Measurements from ENCODE around the gene UBFD1.
"Not testable (repeated sequence)": the region's sequence is repeated elsewhere in the genome, so short reads cannot be mapped to it uniquely, and the experiment has no call there.

The UBFD1 gene

GRCh38 chr16:23527961-23528643 lies 29.4 kb upstream of the UBFD1 start:
- DNase-seq = no peak

- DNase-seq = no peak
Observed at GRCh38 chr16:23528644-23529310, 28.8 kb upstream of the UBFD1 start.

DNA sequence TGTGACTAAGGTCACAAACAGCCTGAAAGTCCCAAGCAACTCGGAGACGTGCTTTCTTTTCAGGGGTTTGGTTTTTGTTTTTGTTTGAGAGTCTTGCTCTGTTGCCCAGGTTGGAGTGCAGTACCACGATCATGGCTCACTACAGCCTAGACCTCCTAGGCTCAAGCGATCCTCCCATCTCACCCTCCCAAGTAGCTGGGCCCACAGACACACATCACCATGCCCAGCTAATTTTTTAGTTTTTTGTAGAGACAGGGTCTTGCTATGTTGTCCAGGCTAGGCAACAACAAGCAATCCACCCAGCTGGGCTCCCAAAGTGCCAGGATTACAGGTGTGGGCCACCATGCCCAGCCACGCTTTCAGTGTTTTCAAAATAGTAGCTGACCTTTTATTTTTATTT lies 27.5 kb upstream of the UBFD1 start:
- DNase-seq = no peak

DNA sequence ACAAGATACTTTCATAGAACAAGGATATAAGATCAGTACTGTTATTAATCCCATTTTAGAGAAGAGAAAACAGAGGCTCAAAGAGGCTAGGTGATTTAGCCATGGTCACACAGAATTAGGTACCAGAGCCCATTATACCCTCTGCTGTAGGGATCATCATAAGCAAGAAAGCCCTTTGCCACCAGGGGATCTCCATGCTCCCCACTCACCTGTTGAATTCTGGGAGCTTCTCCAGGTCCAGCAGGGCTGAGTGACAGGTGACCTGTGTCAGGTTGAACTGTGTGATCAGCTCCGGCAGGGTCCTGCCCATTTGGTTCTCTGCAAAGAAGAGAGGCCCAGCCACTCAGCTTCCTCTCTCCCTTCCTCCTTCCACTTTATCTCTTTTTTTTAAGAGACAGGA lies 25.1 kb upstream of the UBFD1 start:
- no peak for DNase-seq

DNA sequence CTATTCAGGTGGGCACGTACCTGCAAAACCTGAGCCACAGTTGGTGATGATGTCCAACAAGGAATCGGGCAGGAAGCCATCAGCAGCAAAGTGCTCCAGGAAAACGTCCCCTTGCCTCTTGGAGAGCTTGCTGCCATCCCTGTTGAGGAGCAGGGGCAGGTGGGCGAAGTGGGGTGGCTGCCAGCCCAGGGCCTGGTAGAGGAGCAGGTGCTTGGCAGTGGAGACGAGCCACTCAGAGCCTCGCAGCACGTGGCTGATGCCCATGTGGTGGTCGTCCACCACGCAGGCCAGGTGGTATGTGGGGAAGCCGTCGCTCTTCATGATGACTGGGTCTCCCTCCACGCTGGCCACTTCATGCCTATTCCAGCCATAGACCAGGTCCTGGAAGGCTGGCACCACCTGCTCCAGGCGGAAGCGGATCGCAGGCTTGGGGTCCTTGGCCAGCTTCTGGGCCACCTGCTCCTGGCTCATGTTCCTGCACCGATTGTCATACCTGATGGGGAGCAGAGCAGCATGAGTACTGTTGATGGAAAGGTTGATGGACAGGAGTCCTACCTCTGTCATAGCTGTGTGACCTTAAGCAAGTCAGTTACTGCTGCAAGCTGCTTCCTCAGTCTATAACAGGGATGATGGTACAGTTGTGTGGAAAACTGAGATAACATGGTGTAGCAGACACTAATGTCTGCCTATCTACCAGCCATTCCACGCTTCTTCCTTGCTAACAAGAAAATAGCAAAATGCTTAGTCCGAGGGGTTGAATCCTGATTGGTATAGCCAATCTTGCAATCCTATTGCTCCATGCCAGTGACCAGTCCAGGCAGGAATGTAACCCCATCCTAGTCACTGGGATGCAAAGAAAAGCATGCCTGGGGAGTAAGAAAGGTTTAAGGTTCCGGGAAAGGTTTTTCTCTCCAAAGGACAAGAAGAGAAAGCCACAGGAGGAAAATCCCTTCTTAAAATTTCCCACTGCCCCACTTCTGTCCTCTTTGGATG lies 22.4 kb upstream of the UBFD1 start:
- no peak for DNase-seq

DNA sequence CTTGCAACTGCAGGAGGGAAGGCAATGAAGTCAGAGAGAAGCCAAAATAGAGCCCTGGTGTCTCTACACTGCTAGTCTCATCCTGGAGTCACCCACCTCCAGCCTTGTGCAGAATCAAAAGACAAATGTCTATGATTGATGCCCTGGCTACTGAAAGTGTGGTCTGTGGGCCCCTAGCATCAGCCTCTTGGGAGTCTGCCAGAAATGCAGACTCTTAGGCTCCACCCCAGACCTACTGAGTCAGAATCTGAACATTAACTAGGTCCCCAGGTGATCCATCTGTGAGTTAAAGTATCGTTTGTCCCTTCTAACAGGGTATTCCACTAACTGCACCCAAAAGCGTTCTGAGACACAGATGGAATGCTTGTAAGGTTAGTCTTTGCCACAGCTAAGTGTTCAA lies 21.6 kb upstream of the UBFD1 start:
- no peak for DNase-seq

DNA sequence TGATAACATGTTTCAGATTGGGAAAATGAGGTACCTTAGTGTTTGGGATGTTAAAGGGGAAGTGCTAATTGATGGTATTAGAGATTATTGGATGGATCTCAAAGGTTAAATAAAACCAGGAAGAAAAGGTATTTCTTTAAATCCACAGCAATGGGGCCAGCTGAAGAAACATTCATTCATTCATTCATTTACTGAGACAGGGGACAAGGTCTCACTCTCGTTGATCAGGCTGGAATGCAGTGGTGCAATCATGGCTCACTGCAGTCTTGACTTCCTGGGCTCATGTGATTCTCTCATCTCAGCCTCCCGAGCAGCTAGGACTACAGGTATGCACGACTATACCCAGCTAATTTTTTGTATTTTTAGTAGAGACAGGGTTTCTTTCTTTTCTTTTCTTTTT lies 20.1 kb upstream of the UBFD1 start:
- DNase-seq = no peak

- no peak for DNase-seq
Observed at GRCh38 chr16:23538919-23539278, 18.6 kb upstream of the UBFD1 start.

GRCh38 chr16:23539984-23540816 lies 17.3 kb upstream of the UBFD1 start:
- no peak for DNase-seq

DNA sequence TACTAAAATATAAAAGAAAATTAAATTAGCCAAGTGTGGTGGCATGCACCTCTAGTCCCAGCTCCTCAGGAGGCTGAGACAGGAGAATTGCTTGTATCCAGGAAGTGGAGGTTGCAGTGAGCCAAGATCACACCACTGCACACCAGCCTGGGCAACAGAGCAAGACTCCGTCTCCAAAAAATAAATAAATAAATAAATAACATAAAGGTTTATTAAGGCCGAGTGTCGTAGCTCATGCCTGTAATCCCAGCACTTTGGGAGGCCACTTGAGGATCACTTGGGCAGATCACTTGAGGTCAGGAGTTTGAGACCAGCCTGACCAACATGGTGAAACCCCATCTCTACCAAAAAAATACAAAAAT lies 16.7 kb upstream of the UBFD1 start:
- DNase-seq = not testable (repeated sequence)

DNA sequence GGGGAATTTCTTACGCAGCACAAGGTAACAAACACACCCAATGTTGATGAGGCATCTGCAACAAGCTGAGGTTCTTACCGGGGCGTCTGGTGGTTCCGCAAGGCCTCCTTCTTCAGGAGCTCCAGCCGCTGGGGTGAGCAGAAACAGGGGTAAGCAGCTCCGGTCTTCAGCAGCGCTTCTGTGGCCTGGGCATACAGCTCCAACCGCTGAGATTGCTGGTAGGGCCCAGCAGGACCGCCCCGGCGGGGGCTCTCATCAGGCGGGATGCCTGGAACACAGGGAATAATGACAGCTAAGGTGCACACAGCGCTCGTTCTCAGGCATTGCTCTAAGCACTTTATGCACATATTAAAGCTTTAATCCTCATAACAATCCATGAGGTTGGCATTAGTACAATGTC lies 13.1 kb upstream of the UBFD1 start:
- DNase-seq = no peak

- no peak for DNase-seq
Observed at GRCh38 chr16:23549938-23550337, 7.6 kb upstream of the UBFD1 start.

DNA sequence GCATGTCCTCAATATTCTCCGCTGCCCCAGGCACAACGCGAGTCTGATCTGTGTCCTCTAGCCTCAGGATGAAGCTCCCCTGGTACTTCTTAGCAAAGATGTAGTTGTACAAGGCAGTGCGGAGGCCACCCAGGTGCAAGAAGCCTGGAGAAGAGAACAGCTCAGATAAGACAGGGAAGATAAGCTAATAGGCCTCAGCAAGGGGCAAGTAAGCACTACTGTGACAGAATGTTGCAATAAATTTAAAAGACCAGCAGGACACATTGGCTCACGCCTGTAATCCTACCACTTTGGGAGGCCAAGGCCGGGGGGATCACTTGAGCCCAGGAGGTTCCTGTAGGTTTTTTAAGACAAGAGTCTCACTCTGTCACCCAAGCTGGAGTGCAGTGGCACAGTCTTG lies 5.4 kb upstream of the UBFD1 start:
- no peak for DNase-seq

DNA sequence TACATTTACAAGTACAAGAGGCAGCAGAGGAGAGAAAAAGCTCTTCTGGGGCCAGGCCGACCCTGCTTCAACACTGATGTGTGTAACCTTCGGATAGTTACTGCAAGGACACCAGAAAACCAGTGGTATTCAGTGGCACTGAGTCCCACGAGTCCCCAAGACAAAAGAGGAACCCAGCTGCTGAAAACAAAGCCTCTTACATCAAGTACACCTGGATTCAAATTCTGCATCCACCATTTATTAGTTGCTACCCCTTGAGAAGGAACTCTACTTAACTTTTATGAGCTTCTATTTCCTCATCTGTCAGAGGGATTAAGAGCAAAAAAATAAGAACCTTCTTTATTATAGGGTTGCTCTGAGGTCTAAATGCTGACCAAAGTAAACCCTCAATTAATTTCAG lies 3.0 kb upstream of the UBFD1 start:
- DNase-seq = no peak

- DNase-seq = no peak
Observed at GRCh38 chr16:23557779-23558702, 514 bp downstream of the UBFD1 start.

DNA sequence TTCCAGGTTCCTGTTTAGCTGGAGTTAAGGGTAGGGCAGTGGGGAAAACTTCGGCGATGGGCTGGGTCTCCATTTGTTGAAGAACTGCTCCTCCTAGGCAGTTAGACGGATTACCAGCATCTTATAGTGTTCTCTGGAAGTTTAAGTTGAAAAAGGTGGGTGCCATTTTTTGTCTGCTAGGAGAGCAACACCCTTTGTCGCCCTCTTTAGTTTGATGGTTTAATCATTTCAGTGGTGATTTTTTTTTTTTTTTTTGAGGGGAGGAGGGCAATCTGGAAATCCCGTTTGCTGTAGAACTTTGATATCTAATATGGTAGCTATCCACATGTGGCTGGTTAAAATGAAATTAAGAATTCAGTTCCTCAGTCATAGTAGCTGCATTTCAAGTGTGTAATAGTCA lies 4.1 kb downstream of the UBFD1 start:
- DNase-seq = no peak

DNA sequence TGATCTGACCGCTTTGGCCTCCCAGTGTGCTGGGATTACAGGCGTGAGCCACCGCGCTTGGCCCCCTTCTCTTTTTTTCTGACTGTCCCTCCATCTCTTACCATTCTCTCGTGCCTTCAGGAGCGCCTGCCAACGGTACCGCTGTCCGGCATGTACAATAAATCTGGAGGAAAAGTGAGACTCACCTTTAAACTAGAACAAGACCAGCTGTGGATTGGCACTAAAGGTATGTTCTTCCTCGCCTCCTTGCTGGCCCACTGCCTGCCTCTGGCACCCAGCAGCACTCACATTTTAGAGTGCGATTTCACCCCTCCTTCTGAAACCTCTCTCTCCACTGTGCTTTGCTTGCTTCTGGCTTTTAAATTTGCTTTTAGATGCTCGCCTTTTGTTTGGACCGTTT lies 5.0 kb downstream of the UBFD1 start:
- DNase-seq = no peak

DNA sequence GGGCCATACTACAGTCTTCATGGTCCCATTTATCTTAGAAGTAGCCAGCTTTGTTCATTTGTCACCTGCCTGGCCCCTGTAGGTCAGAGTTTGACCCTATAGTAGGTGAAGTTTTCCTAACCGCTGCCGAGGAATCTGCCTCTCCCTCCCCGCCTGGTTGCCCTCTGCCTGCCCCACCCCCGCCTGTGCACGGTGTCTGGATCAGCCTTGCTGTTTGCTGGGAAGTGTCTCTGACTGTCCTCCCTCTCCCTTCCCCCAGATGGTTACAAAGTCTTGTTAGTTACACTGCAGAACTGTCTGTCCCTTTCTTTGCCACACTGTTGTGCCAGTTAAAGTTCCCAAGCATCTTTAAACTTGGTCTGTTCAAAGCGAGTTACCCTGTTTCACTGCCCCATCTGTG lies 5.7 kb downstream of the UBFD1 start:
- no peak for DNase-seq

- no peak for DNase-seq
Observed at GRCh38 chr16:23564575-23565363, 7.2 kb downstream of the UBFD1 start.

GRCh38 chr16:23566724-23567123 lies 9.2 kb downstream of the UBFD1 start:
- DNase-seq = no peak

GRCh38 chr16:23567602-23568001 lies 10.1 kb downstream of the UBFD1 start:
- no peak for DNase-seq

Measured in effector CD4-positive, alpha-beta T cell (primary cell).